Thyroid gland (tissue), 4 donors: Measurements from ENCODE around the gene SAE1.

Experiments
- POLR2A ChIP-seq, 2 donors: fragments of 450-650 bp; IDR thresholded peaks; one replicate each; pipeline ENCODE4 v1.6.1; 2017; ENCODE audit warnings: antibody characterized with exemption in 2 of 2, mild to moderate bottlenecking in 2 of 2, moderate library complexity in 1 of 2
- TF ChIP-seq, protein P1 (sequence below), 6 experiments: fragments of 200-600 bp in 3 of 6; fragments of 450-650 bp in 3 of 6; sonication (generic) in 3 of 6; IDR thresholded peaks; one replicate each; pipeline ENCODE4 v1.5.1; 2016 to 2019; ENCODE audit warnings: antibody characterized with exemption in 6 of 6, mild to moderate bottlenecking in 2 of 6, inconsistent platforms in 1 of 6, moderate library complexity in 1 of 6

DNA sequence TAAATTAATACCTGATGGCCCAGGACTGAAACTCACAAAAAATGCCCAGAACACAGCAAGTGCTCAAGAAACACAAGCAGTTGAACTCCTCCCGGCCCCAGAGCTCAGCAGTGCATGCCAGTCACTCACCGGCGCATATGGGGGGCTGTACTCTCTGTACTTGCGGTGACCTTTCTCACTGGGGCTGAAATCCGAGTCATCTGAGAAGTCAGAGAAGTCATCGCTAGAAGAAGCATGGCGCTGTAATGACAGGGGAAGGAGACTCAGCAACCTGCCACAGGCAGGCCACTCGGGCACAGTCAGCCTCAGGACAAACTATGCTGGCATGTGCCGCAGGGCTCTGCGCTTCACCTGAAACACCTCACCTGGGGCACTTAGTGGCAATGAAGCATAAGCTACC, 36.8 kb upstream of the SAE1 start:
- TF ChIP-seq, protein P1, sequence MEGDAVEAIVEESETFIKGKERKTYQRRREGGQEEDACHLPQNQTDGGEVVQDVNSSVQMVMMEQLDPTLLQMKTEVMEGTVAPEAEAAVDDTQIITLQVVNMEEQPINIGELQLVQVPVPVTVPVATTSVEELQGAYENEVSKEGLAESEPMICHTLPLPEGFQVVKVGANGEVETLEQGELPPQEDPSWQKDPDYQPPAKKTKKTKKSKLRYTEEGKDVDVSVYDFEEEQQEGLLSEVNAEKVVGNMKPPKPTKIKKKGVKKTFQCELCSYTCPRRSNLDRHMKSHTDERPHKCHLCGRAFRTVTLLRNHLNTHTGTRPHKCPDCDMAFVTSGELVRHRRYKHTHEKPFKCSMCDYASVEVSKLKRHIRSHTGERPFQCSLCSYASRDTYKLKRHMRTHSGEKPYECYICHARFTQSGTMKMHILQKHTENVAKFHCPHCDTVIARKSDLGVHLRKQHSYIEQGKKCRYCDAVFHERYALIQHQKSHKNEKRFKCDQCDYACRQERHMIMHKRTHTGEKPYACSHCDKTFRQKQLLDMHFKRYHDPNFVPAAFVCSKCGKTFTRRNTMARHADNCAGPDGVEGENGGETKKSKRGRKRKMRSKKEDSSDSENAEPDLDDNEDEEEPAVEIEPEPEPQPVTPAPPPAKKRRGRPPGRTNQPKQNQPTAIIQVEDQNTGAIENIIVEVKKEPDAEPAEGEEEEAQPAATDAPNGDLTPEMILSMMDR (IDR thresholded peaks at IDR 0.05) = no peak
- no peak for TF ChIP-seq POLR2A (IDR thresholded peaks at IDR 0.05)
